KOPT-K1 (cell line): Measurements from ENCODE around the gene UPB1.
"Not testable (repeated sequence)": the region's sequence is repeated elsewhere in the genome, so short reads cannot be mapped to it uniquely, and the experiment has no call there.

Experiments used
- H3K27ac ChIP-seq: fragments of 200-600 bp; sonication (generic); 2 replicates; pipeline ENCODE4 v1.5.1; 2016; ENCODE audit warnings: antibody characterized with exemption, mild to moderate bottlenecking, low read depth, low read length; ENCODE audit not compliant: poor library complexity, severe bottlenecking
- H3K36me3 ChIP-seq: fragments of 200-600 bp; sonication (generic); 2 replicates; pipeline ENCODE4 v1.5.1; 2017; ENCODE audit warnings: antibody characterized with exemption, mild to moderate bottlenecking, low read length, moderate library complexity; ENCODE audit not compliant: insufficient read depth
- H3K9me3 ChIP-seq: fragments of 200-600 bp; sonication (generic); 2 replicates; pipeline ENCODE4 v1.5.1; 2017; ENCODE audit warnings: antibody characterized with exemption, low read length, mild to moderate bottlenecking; ENCODE audit not compliant: insufficient read depth, poor library complexity, severe bottlenecking

UPB1 gene

DNA sequence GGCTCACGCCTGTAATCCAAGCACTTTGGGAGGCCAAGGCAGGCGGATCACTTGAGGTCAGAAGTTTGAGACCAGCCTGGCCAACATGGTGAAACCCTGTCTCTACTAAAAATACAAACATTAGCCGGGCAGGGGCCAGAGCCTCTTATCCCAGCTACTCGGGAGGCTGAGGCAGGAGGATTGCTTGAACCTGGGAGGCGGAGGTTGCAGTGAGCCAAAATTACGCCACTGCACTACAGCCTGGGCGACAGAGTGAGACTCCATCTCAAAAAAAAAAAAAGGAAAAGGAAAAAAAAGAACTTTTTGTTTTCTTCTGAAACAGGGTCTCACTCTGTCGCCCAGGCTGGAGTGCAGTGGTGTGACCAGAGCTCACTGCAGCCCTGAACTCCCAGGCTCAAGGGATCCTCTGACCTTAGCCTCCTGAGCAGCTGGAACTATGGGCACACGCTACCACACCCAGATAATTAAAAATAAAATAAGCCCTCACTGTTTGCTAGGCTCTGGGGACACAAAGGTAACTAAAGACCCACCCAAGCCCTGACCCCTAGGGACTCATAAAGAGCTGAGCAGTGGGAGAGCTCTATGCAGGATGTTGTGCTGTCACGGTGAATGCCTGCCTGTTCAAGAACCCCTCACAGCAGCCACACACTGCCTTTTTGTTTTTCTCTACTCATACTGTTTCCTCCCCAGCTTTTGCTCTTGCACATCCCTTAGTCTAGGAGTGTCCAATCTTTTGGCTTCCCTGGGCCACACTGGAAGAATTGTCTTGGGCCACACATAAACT lies 57.6 kb downstream of the UPB1 start:
- H3K9me3 ChIP-seq: not testable (repeated sequence)
- H3K36me3 ChIP-seq: peaks cover 51% of the 10 kb centered on the region
- H3K27ac ChIP-seq: peak overlapping the region; percentile 100

DNA sequence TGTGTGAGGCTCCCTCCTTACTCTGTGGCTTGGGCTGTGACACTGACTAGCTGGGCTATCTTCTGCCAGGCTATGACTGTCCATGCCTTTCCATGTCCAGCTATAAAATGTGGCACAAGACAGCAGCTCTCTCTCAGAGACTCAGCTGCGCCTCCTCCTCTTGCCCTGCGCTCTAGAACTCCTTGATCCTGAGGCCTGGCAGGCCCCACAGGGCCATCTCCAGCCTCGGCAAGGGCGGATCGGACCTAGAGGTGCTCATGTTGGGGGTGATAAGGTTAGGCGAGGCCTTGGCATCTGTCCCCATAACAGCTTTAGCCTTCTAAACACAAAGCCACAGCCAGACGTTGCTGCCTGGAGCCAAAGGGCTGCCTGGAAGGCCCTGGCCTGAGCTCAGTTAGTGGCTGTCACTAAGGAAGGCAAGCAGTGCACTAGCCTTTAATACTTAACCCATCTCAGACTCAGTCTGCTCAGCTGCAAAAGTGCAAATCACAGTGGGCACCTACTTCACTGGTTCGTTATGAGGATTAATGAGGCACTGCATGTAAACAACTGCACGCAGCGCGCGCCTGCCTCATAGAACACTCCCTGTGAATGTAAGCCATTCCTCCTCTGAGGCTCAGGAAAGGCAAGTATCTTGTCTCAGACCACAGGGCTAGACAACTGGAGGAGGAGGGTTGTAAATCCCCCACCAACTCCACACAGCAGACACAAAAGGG lies 58.6 kb downstream of the UPB1 start:
- no peaks in the 10 kb centered on the region for H3K9me3 ChIP-seq
- H3K36me3 ChIP-seq: peaks cover 51% of the 10 kb centered on the region
- peak overlapping the region; percentile 100 for H3K27ac ChIP-seq

GRCh38 chr22:24554313-24555164 lies 59.4 kb downstream of the UPB1 start, which contains the start of gene GUCD1:
TSS of gene GUCD1 (minus strand) at chr22:24555138. CDS start at chr22:24554991, 147 bp downstream.
- Histone ChIP-seq H3K27ac (peak within 1 kb of the TSS; percentile 100), H3K36me3 (peaks cover 51% of the 10 kb centered on the region), H3K9me3 (no peaks in the 10 kb centered on the region)

GRCh38 chr22:24555165-24556039 lies 60.3 kb downstream of the UPB1 start, which contains the start of gene SNRPD3:
TSS of gene SNRPD3 (plus strand) at chr22:24555999. CDS start at chr22:24557675, 1,676 bp downstream.
- no peaks in the 10 kb centered on the region for H3K9me3 ChIP-seq
- H3K27ac ChIP-seq: peak within 1 kb of the TSS; percentile 100
- peaks cover 48% of the 10 kb centered on the region for H3K36me3 ChIP-seq

- Histone ChIP-seq H3K36me3 (peaks cover 71% of the 10 kb centered on the region), H3K27ac (no peak overlapping the region), H3K9me3 (no peaks in the 10 kb centered on the region)
Observed at GRCh38 chr22:24559471-24559870, 64.3 kb downstream of the UPB1 start.

DNA sequence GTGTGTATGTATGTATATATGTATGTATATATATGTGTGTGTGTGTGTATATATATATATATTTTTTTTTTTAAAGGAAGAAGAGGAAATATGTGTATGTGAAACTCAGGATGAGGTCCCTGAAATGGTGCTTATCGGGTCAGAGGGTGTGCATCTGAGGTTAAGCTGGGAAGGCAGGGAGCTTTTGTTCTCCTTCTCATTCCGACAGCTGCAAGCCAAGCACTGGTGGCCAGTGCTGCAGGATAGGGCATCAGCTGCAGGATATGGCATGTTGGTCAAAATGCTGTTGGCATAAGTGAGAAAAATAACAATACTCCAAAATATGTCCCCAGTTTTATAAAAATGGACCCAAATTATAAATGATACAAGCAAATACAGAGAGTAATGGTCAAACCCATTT lies 68.1 kb downstream of the UPB1 start:
- Histone ChIP-seq H3K27ac (no peak overlapping the region), H3K36me3 (peaks cover 97% of the 10 kb centered on the region), H3K9me3 (no peaks in the 10 kb centered on the region)

GRCh38 chr22:24564376-24565058 lies 69.4 kb downstream of the UPB1 start:
- Histone ChIP-seq H3K27ac (no peak overlapping the region), H3K9me3 (no peaks in the 10 kb centered on the region), H3K36me3 (peaks cover 95% of the 10 kb centered on the region)

DNA sequence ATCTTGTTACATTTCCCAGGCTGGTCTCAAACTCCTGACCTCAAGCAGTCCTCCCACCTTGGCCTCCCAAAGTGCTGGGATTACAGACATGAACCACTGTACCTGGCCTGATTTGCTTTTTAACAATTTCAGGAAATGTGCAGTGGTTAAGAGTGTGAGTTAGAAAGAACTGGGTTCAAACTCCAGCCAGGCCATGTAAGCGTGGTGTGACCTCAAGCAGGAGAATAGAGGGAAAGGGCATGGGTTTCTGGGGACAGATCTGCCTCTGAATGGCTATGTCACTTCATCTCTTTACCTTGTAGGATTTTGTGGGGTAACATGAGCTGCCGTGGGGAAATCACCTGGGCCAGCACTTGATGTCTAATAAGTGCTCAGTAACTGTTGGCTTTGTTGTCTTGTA lies 69.9 kb downstream of the UPB1 start:
- H3K36me3 ChIP-seq: peaks cover 98% of the 10 kb centered on the region
- no peaks in the 10 kb centered on the region for H3K9me3 ChIP-seq
- no peak overlapping the region for H3K27ac ChIP-seq

DNA sequence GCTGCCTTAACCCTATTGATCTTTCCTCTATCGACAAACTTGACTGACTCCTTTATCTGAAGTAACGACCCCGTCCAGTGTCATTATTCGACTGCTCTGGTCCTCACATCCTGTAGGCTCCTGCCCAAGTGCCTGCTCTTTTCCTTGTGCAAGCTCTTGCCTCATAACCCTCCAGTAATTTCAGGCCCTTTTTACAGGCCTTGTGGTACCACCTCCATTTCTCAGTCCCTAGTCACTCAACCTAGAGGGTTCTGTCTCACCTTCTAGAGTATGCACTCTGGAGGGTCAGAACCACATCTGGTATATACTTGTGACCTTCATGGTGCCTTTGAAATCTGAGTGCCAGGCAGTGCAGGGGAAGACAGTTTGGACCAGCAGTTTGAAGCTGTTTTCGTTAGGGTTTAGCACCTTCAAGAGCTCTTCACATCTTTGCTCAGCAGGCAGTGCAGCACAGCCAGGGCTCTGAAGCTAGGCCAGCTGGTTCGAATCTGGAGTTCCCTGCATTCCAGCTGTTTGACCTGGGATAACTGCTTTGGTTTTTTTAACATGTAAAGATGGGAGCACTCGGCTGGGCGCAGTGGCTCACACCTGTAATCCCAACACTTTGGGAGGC lies 71.9 kb downstream of the UPB1 start:
- no peaks in the 10 kb centered on the region for H3K9me3 ChIP-seq
- H3K36me3 ChIP-seq: peaks cover 98% of the 10 kb centered on the region
- no peak overlapping the region for H3K27ac ChIP-seq

DNA sequence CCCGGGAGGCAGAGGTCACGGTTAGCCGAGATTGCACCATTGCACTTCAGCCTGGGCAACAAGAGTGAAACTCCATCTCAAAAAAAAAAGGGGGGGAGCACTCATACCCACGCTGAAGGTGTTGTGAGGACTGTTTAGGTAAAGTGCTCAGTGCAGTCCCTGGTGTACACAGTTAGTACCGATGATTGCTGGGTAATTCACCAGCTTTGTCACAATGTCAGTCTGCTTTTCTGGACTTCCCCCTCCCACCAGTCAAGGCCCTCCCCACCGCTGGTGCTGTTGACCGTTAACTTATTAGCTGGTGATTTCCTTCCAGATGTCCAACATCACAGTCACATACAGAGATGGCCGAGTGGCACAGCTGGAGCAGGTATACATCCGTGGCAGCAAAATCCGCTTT lies 72.5 kb downstream of the UPB1 start:
- no peaks in the 10 kb centered on the region for H3K9me3 ChIP-seq
- H3K27ac ChIP-seq: no peak overlapping the region
- H3K36me3 ChIP-seq: peaks cover 98% of the 10 kb centered on the region

DNA sequence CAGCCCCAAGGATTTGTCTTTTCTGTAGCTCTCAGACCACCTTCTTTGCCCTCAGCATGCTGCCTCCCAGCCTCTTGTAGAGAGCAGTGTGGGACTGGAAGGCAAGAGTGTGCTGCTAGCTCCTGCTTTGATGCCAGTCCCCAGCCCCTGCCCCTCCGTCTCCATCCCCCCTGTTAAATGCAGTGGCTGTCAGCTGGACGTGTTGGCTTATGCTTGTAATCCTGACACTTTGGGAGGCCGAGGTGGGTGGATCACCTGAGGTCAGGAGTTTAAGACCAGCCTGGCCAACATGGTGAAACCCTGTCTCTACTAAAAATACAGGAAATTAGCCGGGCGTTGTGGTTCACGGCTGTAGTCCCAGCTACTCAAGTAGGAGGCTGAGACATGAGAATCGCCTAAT lies 76.1 kb downstream of the UPB1 start:
- Histone ChIP-seq H3K27ac (no peak overlapping the region), H3K36me3 (peaks cover 93% of the 10 kb centered on the region), H3K9me3 (no peaks in the 10 kb centered on the region)

DNA sequence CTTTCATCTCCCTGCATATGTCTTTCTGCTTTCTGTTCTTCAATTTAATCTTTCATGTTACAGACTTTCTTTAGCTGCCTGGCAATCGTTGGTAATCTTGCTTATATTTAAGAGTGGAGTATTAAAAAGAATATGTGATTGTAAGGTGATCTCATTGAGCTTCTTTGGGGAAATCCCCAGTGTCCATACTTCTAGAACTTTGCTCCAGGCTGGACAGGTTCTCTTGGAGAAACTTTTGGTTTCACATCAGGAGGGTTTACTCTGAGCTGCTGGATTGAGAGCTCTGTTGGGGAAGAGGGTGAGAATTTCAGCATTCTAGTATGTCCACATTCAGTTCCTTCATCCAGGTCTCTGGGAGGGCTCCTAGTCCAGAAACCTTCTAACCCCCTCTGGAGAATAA lies 81.6 kb downstream of the UPB1 start:
- peaks cover 67% of the 10 kb centered on the region for H3K36me3 ChIP-seq
- no peaks in the 10 kb centered on the region for H3K9me3 ChIP-seq
- no peak overlapping the region for H3K27ac ChIP-seq
